ENCODE results near the gene PPM1H.

PPM1H gene

GRCh38 chr12:62697893-62698292 is 237.1 kb downstream of the PPM1H start:
- Histone ChIP-seq H3K36me3 (peaks cover 7% of the 10 kb centered on the region; the same call in 1 of the 2 replicates), H3K9me3 (ENCODE audit: severe bottlenecking) (no peaks in the 10 kb centered on the region), H3K4me3 (ENCODE audit: low read depth, low read length) (no peak overlapping the region), H3K27me3 (ENCODE audit: insufficient read depth, low read depth, severe bottlenecking) (no peaks in the 10 kb centered on the region), H3K27ac (no peak overlapping the region)
- no peak for DNase-seq
- TF ChIP-seq, protein P1, sequence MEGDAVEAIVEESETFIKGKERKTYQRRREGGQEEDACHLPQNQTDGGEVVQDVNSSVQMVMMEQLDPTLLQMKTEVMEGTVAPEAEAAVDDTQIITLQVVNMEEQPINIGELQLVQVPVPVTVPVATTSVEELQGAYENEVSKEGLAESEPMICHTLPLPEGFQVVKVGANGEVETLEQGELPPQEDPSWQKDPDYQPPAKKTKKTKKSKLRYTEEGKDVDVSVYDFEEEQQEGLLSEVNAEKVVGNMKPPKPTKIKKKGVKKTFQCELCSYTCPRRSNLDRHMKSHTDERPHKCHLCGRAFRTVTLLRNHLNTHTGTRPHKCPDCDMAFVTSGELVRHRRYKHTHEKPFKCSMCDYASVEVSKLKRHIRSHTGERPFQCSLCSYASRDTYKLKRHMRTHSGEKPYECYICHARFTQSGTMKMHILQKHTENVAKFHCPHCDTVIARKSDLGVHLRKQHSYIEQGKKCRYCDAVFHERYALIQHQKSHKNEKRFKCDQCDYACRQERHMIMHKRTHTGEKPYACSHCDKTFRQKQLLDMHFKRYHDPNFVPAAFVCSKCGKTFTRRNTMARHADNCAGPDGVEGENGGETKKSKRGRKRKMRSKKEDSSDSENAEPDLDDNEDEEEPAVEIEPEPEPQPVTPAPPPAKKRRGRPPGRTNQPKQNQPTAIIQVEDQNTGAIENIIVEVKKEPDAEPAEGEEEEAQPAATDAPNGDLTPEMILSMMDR (IDR thresholded peaks at IDR 0.05; ENCODE audit: low read depth, low read length), result no peak

DNA sequence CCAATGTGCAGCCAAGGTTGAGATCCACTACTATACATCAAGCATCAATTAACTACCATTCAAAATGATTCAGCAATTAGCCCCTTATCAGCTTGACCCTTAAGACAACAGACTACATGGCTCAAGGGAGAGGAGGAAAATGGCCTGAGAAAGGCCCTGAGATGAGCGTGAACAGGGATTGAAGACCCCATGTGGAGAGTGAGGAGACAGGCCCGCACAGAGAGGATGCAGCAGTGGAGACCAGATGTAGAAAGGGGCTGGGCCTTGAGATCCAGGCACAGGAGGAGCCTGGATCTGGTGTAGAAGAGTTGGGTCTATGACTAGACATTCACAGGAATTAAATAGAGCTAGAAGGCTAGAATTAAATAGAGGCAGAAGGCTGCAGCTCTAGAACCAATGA is 239.3 kb downstream of the PPM1H start:
- Histone ChIP-seq H3K36me3 (peaks cover 25% of the 10 kb centered on the region), H3K4me3 (ENCODE audit: low read depth, low read length) (no peak overlapping the region), H3K27me3 (ENCODE audit: insufficient read depth, low read depth, severe bottlenecking) (no peaks in the 10 kb centered on the region), H3K27ac (no peak overlapping the region), H3K9me3 (ENCODE audit: severe bottlenecking) (no peaks in the 10 kb centered on the region)
- TF ChIP-seq, protein P1 (IDR thresholded peaks at IDR 0.05; ENCODE audit: low read depth, low read length), result no peak
- no peak for DNase-seq

- DNase-seq, result no peak
- peaks cover 35% of the 10 kb centered on the region for H3K36me3 ChIP-seq
- no peaks in the 10 kb centered on the region for H3K27me3 ChIP-seq (ENCODE audit: insufficient read depth, low read depth, severe bottlenecking)
- TF ChIP-seq, protein P1 (IDR thresholded peaks at IDR 0.05; ENCODE audit: low read depth, low read length), result no peak
- no peak overlapping the region for H3K27ac ChIP-seq
- H3K9me3 ChIP-seq (ENCODE audit: severe bottlenecking), result no peaks in the 10 kb centered on the region
- no peak overlapping the region for H3K4me3 ChIP-seq (ENCODE audit: low read depth, low read length)
Measured at GRCh38 chr12:62694632-62695031, 240.3 kb downstream of the PPM1H start.

DNA sequence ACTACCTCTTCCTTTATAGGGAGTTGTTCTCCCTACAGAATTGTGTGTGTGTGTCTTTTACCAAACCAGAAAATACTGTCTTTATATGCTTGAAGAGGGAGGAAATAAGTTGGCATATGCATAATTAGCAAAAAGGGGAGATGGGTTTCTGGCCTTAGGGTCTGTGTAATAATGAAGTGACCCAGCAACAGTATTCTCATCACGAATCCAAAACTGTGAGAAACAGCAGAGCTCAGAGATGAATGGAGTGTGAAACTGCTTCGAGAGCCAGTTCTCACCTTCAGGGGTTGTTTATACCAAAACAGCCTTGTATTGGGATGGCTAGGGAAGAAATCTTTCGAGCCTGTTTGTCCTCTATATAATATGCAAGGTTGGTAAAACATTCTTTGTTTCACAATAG is 240.8 kb downstream of the PPM1H start:
- TF ChIP-seq, protein P1 (IDR thresholded peaks at IDR 0.05; ENCODE audit: low read depth, low read length), result no peak
- Histone ChIP-seq H3K36me3 (peaks cover 39% of the 10 kb centered on the region), H3K27ac (no peak overlapping the region), H3K4me3 (ENCODE audit: low read depth, low read length) (no peak overlapping the region), H3K9me3 (ENCODE audit: severe bottlenecking) (no peaks in the 10 kb centered on the region), H3K27me3 (ENCODE audit: insufficient read depth, low read depth, severe bottlenecking) (no peaks in the 10 kb centered on the region)
- DNase-seq, result no peak

DNA sequence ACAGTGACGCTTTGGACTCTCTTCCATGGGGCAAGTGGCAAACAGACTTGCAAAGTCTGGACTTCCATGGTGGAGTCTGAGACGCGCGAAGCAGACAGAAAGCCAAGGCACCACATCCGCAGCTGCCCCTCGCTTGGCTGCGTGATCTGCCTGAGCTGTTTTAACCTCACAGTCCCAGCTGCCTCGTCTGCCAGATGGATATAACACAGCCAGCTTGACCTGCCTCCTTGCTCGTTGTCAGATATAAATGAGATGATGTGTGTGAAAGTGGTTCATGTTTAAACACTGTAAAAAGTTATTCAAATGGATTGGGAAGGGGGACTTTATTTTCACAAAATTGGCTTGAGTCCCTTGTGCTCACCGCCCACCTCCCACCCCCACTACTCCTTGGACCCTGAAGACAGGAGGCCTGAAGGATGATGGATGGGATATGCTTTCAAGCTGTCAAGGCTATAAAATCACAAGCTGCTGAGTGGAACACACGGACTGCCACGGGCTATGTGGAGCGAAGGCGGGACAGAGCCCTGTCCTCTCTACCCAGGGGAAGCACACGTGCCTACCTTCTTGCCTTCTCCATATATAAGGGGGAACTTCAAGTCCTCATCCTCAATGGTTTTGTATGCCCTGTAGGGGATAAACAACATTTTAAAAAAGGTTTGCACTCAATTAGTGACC is 241.4 kb downstream of the PPM1H start:
- Histone ChIP-seq H3K27me3 (ENCODE audit: insufficient read depth, low read depth, severe bottlenecking) (no peaks in the 10 kb centered on the region), H3K27ac (no peak overlapping the region), H3K9me3 (ENCODE audit: severe bottlenecking) (no peaks in the 10 kb centered on the region), H3K36me3 (peaks cover 45% of the 10 kb centered on the region), H3K4me3 (ENCODE audit: low read depth, low read length) (no peak overlapping the region)
- TF ChIP-seq, protein P1 (IDR thresholded peaks at IDR 0.05; ENCODE audit: low read depth, low read length), result no peak
- DNase-seq, result no peak

DNA sequence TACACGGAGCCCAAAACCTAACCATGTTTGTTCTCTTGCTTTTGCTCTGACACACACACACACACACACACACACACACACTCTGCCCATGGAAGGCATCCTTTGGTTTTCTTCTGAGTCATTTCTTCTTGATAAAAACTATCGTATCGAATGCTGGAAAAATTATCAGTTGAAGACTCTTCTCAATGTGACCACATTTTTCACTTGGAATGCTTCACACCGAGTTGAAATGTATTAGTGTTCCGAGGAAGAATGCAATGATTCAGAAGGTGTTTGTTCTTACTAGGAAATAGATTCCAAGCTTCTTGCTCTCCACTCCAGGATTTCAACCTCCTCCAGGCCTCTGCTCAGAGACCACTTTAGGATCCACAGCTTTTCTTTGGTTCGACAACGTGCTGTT is 242.1 kb downstream of the PPM1H start:
- Histone ChIP-seq H3K4me3 (ENCODE audit: low read depth, low read length) (no peak overlapping the region), H3K27me3 (ENCODE audit: insufficient read depth, low read depth, severe bottlenecking) (no peaks in the 10 kb centered on the region), H3K36me3 (peaks cover 49% of the 10 kb centered on the region), H3K9me3 (ENCODE audit: severe bottlenecking) (no peaks in the 10 kb centered on the region), H3K27ac (no peak overlapping the region)
- DNase-seq, result no peak
- TF ChIP-seq, protein P1 (IDR thresholded peaks at IDR 0.05; ENCODE audit: low read depth, low read length), result no peak

Measured in WERI-Rb-1 (cell line).